DOHH2 (cell line): ENCODE measurements around the gene GRK1.

ENCODE experiments used
- H3F3A ChIP-seq: fragments of 200-600 bp; sonication (generic), shearing (Covaris generic); 2 replicates; pipeline ENCODE4 v1.6.0; 2016; ENCODE audit warnings: antibody characterized with exemption, mild to moderate bottlenecking; ENCODE audit not compliant: control insufficient read depth, insufficient read depth
- H3K27ac ChIP-seq: fragments of 200-600 bp; sonication (generic); 2 replicates; pipeline ENCODE4 v1.5.1; 2014; ENCODE audit warnings: low read depth, mild to moderate bottlenecking, low read length, moderate library complexity
- H3K27me3 ChIP-seq: fragments of 200-600 bp; sonication (generic); 2 replicates; pipeline ENCODE4 v1.6.1; 2014; ENCODE audit warnings: mild to moderate bottlenecking, low read length, mixed read lengths; ENCODE audit not compliant: control insufficient read depth
- H3K36me3 ChIP-seq: fragments of 200-600 bp; sonication (generic); 2 replicates; pipeline ENCODE4 v1.6.1; 2014; ENCODE audit warnings: mild to moderate bottlenecking, low read length, moderate library complexity, mixed read lengths; ENCODE audit not compliant: control insufficient read depth
- H3K4me1 ChIP-seq: fragments of 200-600 bp; sonication (generic); 2 replicates; pipeline ENCODE4 v1.6.1; 2014; ENCODE audit warnings: mild to moderate bottlenecking, low read length, mixed read lengths; ENCODE audit not compliant: control insufficient read depth
- H3K4me2 ChIP-seq: fragments of 200-600 bp; sonication (generic); 2 replicates; pipeline ENCODE4 v1.6.0; 2014; ENCODE audit warnings: mild to moderate bottlenecking, low read length, moderate library complexity
- H3K4me3 ChIP-seq: fragments of 200-600 bp; sonication (generic); 2 replicates; pipeline ENCODE4 v1.5.1; 2014; ENCODE audit warnings: mild to moderate bottlenecking, low read length, mixed read lengths
- H3K79me2 ChIP-seq: fragments of 200-600 bp; sonication (generic); 2 replicates; pipeline ENCODE4 v1.6.1; 2014; ENCODE audit warnings: mild to moderate bottlenecking, low read length, mixed read lengths; ENCODE audit not compliant: control insufficient read depth
- H3K9me2 ChIP-seq: fragments of 200-600 bp; sonication (generic); replicated peaks from 2 replicates; pipeline ENCODE4 v1.6.1; 2014; ENCODE audit warnings: mild to moderate bottlenecking, low read length, mixed read lengths; ENCODE audit not compliant: control insufficient read depth
- H3K9me3 ChIP-seq: fragments of 200-600 bp; sonication (generic); 2 replicates; pipeline ENCODE4 v1.6.1; 2014; ENCODE audit warnings: antibody characterized with exemption, low read length, mixed read lengths; ENCODE audit not compliant: control insufficient read depth, insufficient read depth
- H4K20me1 ChIP-seq: fragments of 200-600 bp; sonication (generic); 2 replicates; pipeline ENCODE4 v1.6.0; 2014; ENCODE audit warnings: low read depth, mild to moderate bottlenecking, antibody characterized with exemption, low read length, moderate library complexity; ENCODE audit not compliant: control insufficient read depth, insufficient read depth
- EZH2phosphoT487 ChIP-seq: fragments of 200-600 bp; sonication (generic); IDR thresholded peaks from 2 replicates; pipeline ENCODE4 v1.6.1; 2017; ENCODE audit warnings: borderline replicate concordance, mild to moderate bottlenecking, antibody characterized with exemption, low read length, moderate library complexity, mixed read lengths
- TF ChIP-seq, protein P1 (sequence below): fragments of 200-600 bp; sonication (generic); IDR thresholded peaks from one replicate; pipeline ENCODE4 v1.5.1; 2014; ENCODE audit warnings: antibody characterized with exemption, mild to moderate bottlenecking, low read depth, low read length; ENCODE audit not compliant: poor library complexity, severe bottlenecking

Gene GRK1

DNA sequence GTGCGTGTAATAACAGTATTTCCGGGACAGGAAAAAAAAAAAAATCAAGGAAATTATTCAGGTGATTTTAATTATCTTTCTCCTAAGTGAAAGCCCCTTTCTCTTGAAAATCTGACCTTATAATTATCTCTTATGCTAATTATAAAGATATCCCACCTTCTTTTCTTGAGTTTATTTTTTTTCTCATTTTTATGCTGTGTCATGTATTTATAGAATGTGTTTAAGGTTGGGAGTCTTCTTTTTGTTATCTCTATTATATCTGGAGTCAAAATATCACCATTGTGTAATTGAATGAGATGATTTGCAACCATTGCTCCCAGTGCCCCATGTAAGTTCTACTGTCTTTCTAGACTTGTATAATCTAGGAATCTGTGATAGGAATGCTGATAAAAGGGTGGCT, 95.1 kb downstream of the GRK1 start:
- H3K4me2 ChIP-seq: no peak overlapping the region
- peaks cover 30% of the 10 kb centered on the region for H3K27me3 ChIP-seq

DNA sequence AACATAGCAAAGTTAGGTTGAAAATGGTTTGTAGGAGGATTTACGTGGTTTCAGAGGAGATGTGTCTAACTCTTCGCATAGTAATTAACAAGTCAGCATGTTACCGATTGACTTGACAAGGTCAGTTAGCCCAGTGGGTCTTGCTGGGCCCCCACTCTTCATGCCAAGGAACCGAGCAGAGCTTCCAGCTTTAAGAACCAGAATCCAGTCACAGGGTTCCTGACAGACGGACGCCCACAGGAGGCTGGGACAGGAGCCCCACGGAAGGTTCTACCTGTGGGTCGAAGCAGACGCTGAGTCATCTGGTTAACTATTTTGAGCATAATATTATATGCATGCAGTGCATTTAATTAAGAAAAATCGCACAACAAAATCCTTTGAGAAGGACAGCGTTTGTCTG, 95.5 kb downstream of the GRK1 start:
- no peak overlapping the region for H3K4me2 ChIP-seq
- no peaks in the 10 kb centered on the region for H3K9me2 ChIP-seq
- no peaks in the 10 kb centered on the region for H3K36me3 ChIP-seq
- TF ChIP-seq, protein P1, sequence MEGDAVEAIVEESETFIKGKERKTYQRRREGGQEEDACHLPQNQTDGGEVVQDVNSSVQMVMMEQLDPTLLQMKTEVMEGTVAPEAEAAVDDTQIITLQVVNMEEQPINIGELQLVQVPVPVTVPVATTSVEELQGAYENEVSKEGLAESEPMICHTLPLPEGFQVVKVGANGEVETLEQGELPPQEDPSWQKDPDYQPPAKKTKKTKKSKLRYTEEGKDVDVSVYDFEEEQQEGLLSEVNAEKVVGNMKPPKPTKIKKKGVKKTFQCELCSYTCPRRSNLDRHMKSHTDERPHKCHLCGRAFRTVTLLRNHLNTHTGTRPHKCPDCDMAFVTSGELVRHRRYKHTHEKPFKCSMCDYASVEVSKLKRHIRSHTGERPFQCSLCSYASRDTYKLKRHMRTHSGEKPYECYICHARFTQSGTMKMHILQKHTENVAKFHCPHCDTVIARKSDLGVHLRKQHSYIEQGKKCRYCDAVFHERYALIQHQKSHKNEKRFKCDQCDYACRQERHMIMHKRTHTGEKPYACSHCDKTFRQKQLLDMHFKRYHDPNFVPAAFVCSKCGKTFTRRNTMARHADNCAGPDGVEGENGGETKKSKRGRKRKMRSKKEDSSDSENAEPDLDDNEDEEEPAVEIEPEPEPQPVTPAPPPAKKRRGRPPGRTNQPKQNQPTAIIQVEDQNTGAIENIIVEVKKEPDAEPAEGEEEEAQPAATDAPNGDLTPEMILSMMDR: no peak
- TF ChIP-seq EZH2phosphoT487: no peak
- no peak overlapping the region for H3K4me3 ChIP-seq
- H3K27me3 ChIP-seq: peaks cover 30% of the 10 kb centered on the region
- no peak overlapping the region for H3K27ac ChIP-seq
- no peaks in the 10 kb centered on the region for H3K9me3 ChIP-seq
- no peaks in the 10 kb centered on the region for H3F3A ChIP-seq
- H4K20me1 ChIP-seq: no peaks in the 10 kb centered on the region
- no peaks in the 10 kb centered on the region for H3K79me2 ChIP-seq
- H3K4me1 ChIP-seq: peaks cover 15% of the 10 kb centered on the region

More for the DNA sequence above, 95.1 kb downstream of the GRK1 start:
- no peaks in the 10 kb centered on the region for H3F3A ChIP-seq
- H3K9me3 ChIP-seq: no peaks in the 10 kb centered on the region
- no peaks in the 10 kb centered on the region for H3K36me3 ChIP-seq
- TF ChIP-seq EZH2phosphoT487: no peak
- no peaks in the 10 kb centered on the region for H3K79me2 ChIP-seq
- no peaks in the 10 kb centered on the region for H3K9me2 ChIP-seq
- no peaks in the 10 kb centered on the region for H4K20me1 ChIP-seq
- no peak overlapping the region for H3K27ac ChIP-seq
- H3K4me1 ChIP-seq: peaks cover 15% of the 10 kb centered on the region
- no peak overlapping the region for H3K4me3 ChIP-seq

DNA sequence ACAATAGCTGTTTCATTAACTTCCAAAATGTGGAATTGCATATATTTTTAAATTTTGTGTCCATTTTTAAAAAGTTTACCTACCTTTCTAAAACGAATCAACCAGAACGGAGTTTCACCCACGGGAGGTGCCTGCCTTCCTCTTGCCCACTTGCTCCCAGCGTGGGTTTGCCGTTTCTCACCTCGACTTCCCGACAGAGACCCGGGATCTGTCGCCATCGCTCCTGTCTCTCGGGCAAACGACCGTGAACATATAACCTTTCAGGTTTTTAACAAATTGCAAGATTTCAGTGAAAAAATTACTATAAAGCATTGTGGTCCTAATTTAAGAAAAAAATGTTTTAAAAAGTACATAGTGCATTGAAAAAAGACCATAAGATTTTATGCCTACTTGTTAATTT, 96.2 kb downstream of the GRK1 start:
- Histone ChIP-seq H3F3A (no peaks in the 10 kb centered on the region), H3K4me2 (no peak overlapping the region), H3K9me2 (no peaks in the 10 kb centered on the region), H3K4me1 (peaks cover 12% of the 10 kb centered on the region), H3K36me3 (no peaks in the 10 kb centered on the region), H3K27me3 (peaks cover 27% of the 10 kb centered on the region), H3K27ac (no peak overlapping the region), H3K9me3 (no peaks in the 10 kb centered on the region), H3K4me3 (no peak overlapping the region), H3K79me2 (no peaks in the 10 kb centered on the region), H4K20me1 (no peaks in the 10 kb centered on the region)
- TF ChIP-seq, protein P1: no peak
- no peak for TF ChIP-seq EZH2phosphoT487

DNA sequence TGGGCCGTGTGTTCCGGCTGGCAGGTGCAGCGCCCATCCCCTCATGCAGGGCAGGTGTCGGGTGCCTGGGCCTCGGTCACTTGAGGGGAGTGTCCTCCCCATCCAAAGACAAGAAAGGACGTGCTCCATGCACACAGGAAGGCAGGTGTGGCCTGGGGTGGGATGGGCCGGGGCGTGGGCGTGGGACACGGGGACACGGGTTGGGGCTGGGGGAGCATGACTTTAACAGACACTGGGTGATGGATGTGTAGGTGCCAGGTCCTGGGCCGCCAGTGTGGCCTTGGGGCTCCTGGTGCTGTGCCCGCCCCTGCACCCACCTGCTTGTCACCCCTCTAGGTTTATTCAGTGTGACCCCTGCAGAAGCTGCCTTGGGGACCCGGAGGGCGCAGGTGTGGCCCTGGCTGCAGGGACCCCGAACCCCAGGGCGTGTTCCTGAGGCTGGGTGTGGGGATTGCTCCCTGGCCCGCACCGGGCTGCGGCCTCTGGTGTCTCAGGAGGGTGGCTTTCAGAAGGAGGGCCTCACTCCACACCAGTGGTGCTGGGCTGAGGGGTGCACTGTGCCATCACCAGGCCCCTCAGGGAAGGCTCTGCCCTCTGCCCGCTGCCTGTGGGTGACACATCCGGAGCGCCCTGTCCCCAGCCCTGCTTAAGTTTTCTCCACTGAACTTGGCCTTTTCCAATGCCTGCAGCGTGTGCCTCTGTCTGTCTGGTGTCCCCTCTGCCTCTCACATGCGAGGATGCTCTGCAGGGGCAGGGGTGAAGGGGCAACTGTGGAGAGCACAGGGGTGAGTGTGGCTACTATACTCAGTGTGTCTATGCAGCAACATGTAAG, 97.2 kb downstream of the GRK1 start:
- Histone ChIP-seq H4K20me1 (no peaks in the 10 kb centered on the region), H3K4me3 (no peak overlapping the region), H3K27me3 (peaks cover 27% of the 10 kb centered on the region), H3K9me3 (no peaks in the 10 kb centered on the region), H3F3A (no peaks in the 10 kb centered on the region), H3K79me2 (no peaks in the 10 kb centered on the region), H3K9me2 (no peaks in the 10 kb centered on the region), H3K4me1 (peaks cover 6% of the 10 kb centered on the region), H3K36me3 (no peaks in the 10 kb centered on the region), H3K27ac (no peak overlapping the region), H3K4me2 (no peak overlapping the region)
- TF ChIP-seq, protein P1: no peak
- TF ChIP-seq EZH2phosphoT487: no peak
